Osteocyte (in vitro differentiated cells): Measurements from ENCODE around the gene TTC36. TPM values are rescaled to one million over a fixed set of nuclear protein-coding genes. Genes with fewer than 3 reads are reported as not detected.

Experiments
- DNase-seq: peaks from one replicate; pipeline ENCODE4 v3.0.0; 2021; ENCODE audit warnings: mixed read lengths; ENCODE audit not compliant: unreplicated experiment; ENCODE audit errors: extremely low spot score
- H3K27ac Mint-ChIP-seq: one replicate; pipeline ENCODE4 v1.8.0; 2021; ENCODE audit warnings: mild to moderate bottlenecking, mixed read lengths; ENCODE audit not compliant: unreplicated experiment
- H3K27me3 Mint-ChIP-seq: one replicate; pipeline ENCODE4 v1.8.0; 2021; ENCODE audit warnings: mixed read lengths; ENCODE audit not compliant: unreplicated experiment
- H3K36me3 Mint-ChIP-seq: one replicate; pipeline ENCODE4 v1.8.0; 2021; ENCODE audit warnings: mixed read lengths; ENCODE audit not compliant: unreplicated experiment
- H3K4me1 Mint-ChIP-seq: one replicate; pipeline ENCODE4 v1.8.0; 2021; ENCODE audit warnings: mixed read lengths; ENCODE audit not compliant: unreplicated experiment
- H3K4me3 Mint-ChIP-seq: one replicate; pipeline ENCODE4 v1.8.0; 2021; ENCODE audit warnings: mild to moderate bottlenecking, moderate library complexity, mixed read lengths; ENCODE audit not compliant: unreplicated experiment
- H3K9me3 Mint-ChIP-seq: one replicate; pipeline ENCODE4 v1.8.0; 2021; ENCODE audit warnings: mixed read lengths; ENCODE audit not compliant: unreplicated experiment
- CTCF ChIP-seq: fragments of 200-600 bp; sonication (generic); IDR thresholded peaks from 2 replicates; pipeline ENCODE4 v1.5.0; 2021; ENCODE audit warnings: antibody characterized with exemption, mild to moderate bottlenecking, moderate library complexity
- total RNA-seq: library from RNA; stranded (reverse); gene quantifications from 2 replicates; pipeline ENCODE4 v1.2.1, GENCODE V29; 2021

TTC36 gene
- total RNA-seq, 1 donor from 2014 or later, result 1.2 TPM

GRCh38 chr11:118526688-118527087 lies 586 bp upstream of the TTC36 start:
- DNase-seq, result no peak
- Mint-ChIP-seq H3K27ac (no peak overlapping the region), H3K4me1 (peaks cover 17% of the 10 kb centered on the region), H3K4me3 (no peak overlapping the region), H3K36me3 (peaks cover 24% of the 10 kb centered on the region), H3K9me3 (no peaks in the 10 kb centered on the region), H3K27me3 (no peaks in the 10 kb centered on the region)
- TF ChIP-seq CTCF, result no peak

- Mint-ChIP-seq H3K9me3 (no peaks in the 10 kb centered on the region), H3K4me3 (no peak overlapping the region), H3K27ac (no peak overlapping the region), H3K4me1 (peaks cover 22% of the 10 kb centered on the region), H3K27me3 (no peaks in the 10 kb centered on the region), H3K36me3 (peaks cover 16% of the 10 kb centered on the region)
- no peak for DNase-seq
- no peak for TF ChIP-seq CTCF
Measured at GRCh38 chr11:118528511-118528910, 1.2 kb downstream of the TTC36 start.

GRCh38 chr11:118529584-118530175 lies 2.4 kb downstream of the TTC36 start:
- Mint-ChIP-seq H3K36me3 (peaks cover 8% of the 10 kb centered on the region), H3K27ac (no peak overlapping the region), H3K27me3 (no peaks in the 10 kb centered on the region), H3K4me1 (peaks cover 22% of the 10 kb centered on the region), H3K9me3 (no peaks in the 10 kb centered on the region), H3K4me3 (peak overlapping the region; percentile 90)
- no peak for TF ChIP-seq CTCF
- no peak for DNase-seq

- no peak for DNase-seq
Measured at GRCh38 chr11:118530180-118530682, 3.0 kb downstream of the TTC36 start.

More at GRCh38 chr11:118530180-118530682, 3.0 kb downstream of the TTC36 start:
- no peak for TF ChIP-seq CTCF
- H3K27ac Mint-ChIP-seq, result peak overlapping the region; percentile 32
- H3K27me3 Mint-ChIP-seq, result no peaks in the 10 kb centered on the region
- H3K9me3 Mint-ChIP-seq, result no peaks in the 10 kb centered on the region
- H3K4me1 Mint-ChIP-seq, result peaks cover 22% of the 10 kb centered on the region
- peak overlapping the region; percentile 90 for H3K4me3 Mint-ChIP-seq
- H3K36me3 Mint-ChIP-seq, result peaks cover 8% of the 10 kb centered on the region
